GM23338 (cell line): ENCODE data around the gene LSM3. TPM values are rescaled to one million over a fixed set of nuclear protein-coding genes. Genes with fewer than 3 reads are reported as not detected.

Source experiments
- ATAC-seq: fragments of 200-7000 bp; cut with Tn5 transposase; 3 replicates; pipeline ENCODE4 v1.9.1; 2020
- DNase-seq: peaks from one replicate; pipeline ENCODE4 v3.0.0-alpha.2; 2015; ENCODE audit warnings: low spot score
- H2AFZ ChIP-seq: fragments of 200-600 bp; sonication (generic); 2 replicates; pipeline ENCODE4 v1.8.0; 2016; ENCODE audit warnings: antibody characterized with exemption, mild to moderate bottlenecking, moderate library complexity
- H3F3A ChIP-seq: fragments of 200-600 bp; sonication (generic); replicated peaks from 2 replicates; pipeline ENCODE4 v1.8.0; 2017; ENCODE audit warnings: antibody characterized with exemption, mixed run types, low read depth
- H3K27ac ChIP-seq: fragments of 200-600 bp; sonication (generic); 2 replicates; pipeline ENCODE4 v1.6.1; 2016; ENCODE audit warnings: low read depth
- H3K27me3 ChIP-seq: fragments of 200-600 bp; sonication (generic); 2 replicates; pipeline ENCODE4 v1.8.0; 2016; ENCODE audit warnings: mild to moderate bottlenecking, mixed run types, moderate library complexity; ENCODE audit not compliant: insufficient read depth
- H3K36me3 ChIP-seq: fragments of 200-600 bp; sonication (generic); 2 replicates; pipeline ENCODE4 v1.8.0; 2016; ENCODE audit warnings: mild to moderate bottlenecking; ENCODE audit not compliant: insufficient read depth
- H3K4me1 ChIP-seq: fragments of 200-600 bp; sonication (generic); 2 replicates; pipeline ENCODE4 v1.8.0; 2016; ENCODE audit warnings: mild to moderate bottlenecking, moderate library complexity; ENCODE audit not compliant: insufficient read depth
- H3K4me2 ChIP-seq: fragments of 200-600 bp; sonication (generic); 2 replicates; pipeline ENCODE4 v1.7.1; 2017; ENCODE audit warnings: mixed run types
- H3K4me3 ChIP-seq: fragments of 200-600 bp; sonication (generic); 2 replicates; pipeline ENCODE4 v1.6.1; 2016; ENCODE audit warnings: mixed run types
- H3K79me2 ChIP-seq: fragments of 200-600 bp; sonication (generic); replicated peaks from 2 replicates; pipeline ENCODE4 v1.8.0; 2017; ENCODE audit warnings: mild to moderate bottlenecking; ENCODE audit not compliant: insufficient read depth
- H3K9me2 ChIP-seq: fragments of 200-600 bp; sonication (generic); 2 replicates; pipeline ENCODE4 v1.8.0; 2017; ENCODE audit not compliant: insufficient read depth
- H4K20me1 ChIP-seq: fragments of 200-600 bp; sonication (generic); replicated peaks from 2 replicates; pipeline ENCODE4 v1.8.0; 2017; ENCODE audit warnings: mild to moderate bottlenecking; ENCODE audit not compliant: insufficient read depth
- H3K27ac Mint-ChIP-seq: 2 replicates; pipeline ENCODE4 v1.8.0; 2020; ENCODE audit warnings: inconsistent platforms, mild to moderate bottlenecking, moderate library complexity, mixed read lengths
- H3K27me3 Mint-ChIP-seq: 3 replicates; pipeline ENCODE4 v1.8.0; 2022; ENCODE audit warnings: low read depth, mild to moderate bottlenecking, moderate library complexity, mixed read lengths, inconsistent platforms; ENCODE audit not compliant: insufficient read depth, poor library complexity
- H3K36me3 Mint-ChIP-seq: 3 replicates; pipeline ENCODE4 v1.8.0; 2021; ENCODE audit warnings: low read depth, mild to moderate bottlenecking, inconsistent platforms, moderate library complexity, mixed read lengths
- H3K4me1 Mint-ChIP-seq: 3 replicates; pipeline ENCODE4 v1.8.0; 2020; ENCODE audit warnings: mild to moderate bottlenecking, inconsistent platforms, mixed read lengths
- H3K4me3 Mint-ChIP-seq: 3 replicates; pipeline ENCODE4 v1.8.0; 2021; ENCODE audit warnings: moderate library complexity, mild to moderate bottlenecking, inconsistent platforms, mixed read lengths
- H3K9me3 Mint-ChIP-seq: 3 replicates; pipeline ENCODE4 v1.8.0; 2020; ENCODE audit warnings: moderate library complexity, mild to moderate bottlenecking, inconsistent platforms, mixed read lengths
- CTCF ChIP-seq, 2 experiments: fragments of 200-600 bp in 1 of 2; sonication (generic) in 1 of 2; conservative IDR thresholded peaks; 2 replicates each; pipeline versions ENCODE4 v1.5.1 to v1.6.1; 2016 to 2017; ENCODE audit warnings: antibody characterized with exemption in 2 of 2, low read depth in 2 of 2, mild to moderate bottlenecking in 2 of 2, moderate library complexity in 1 of 2
- ETS1 ChIP-seq: IDR thresholded peaks from 2 replicates; pipeline ENCODE4 v1.6.1; 2016; ENCODE audit warnings: antibody characterized with exemption
- EZH2 ChIP-seq: fragments of 200-600 bp; sonication (generic); IDR thresholded peaks from one replicate; pipeline ENCODE4 v1.8.0; 2017; ENCODE audit warnings: antibody characterized with exemption, mild to moderate bottlenecking, low read depth; ENCODE audit not compliant: unreplicated experiment
- EZH2phosphoT487 ChIP-seq: fragments of 200-600 bp; sonication (generic); IDR thresholded peaks from one replicate; pipeline ENCODE4 v1.8.1; 2018; ENCODE audit warnings: antibody characterized with exemption; ENCODE audit not compliant: unreplicated experiment
- JUNB ChIP-seq: IDR thresholded peaks from one replicate; pipeline ENCODE4 v1.6.1; 2016; ENCODE audit warnings: antibody characterized with exemption; ENCODE audit not compliant: unreplicated experiment
- NANOG ChIP-seq: IDR thresholded peaks from 2 replicates; pipeline ENCODE4 v1.6.1; 2016; ENCODE audit warnings: antibody characterized with exemption, borderline replicate concordance
- POLR2AphosphoS5 ChIP-seq: IDR thresholded peaks from 2 replicates; pipeline ENCODE4 v1.6.1; 2016; ENCODE audit warnings: antibody characterized with exemption, low read depth
- REST ChIP-seq: IDR thresholded peaks from one replicate; pipeline ENCODE4 v1.6.1; 2018; ENCODE audit warnings: antibody characterized with exemption; ENCODE audit not compliant: unreplicated experiment
- STAT1 ChIP-seq: IDR thresholded peaks from one replicate; pipeline ENCODE4 v1.6.1; 2016; ENCODE audit warnings: antibody characterized with exemption; ENCODE audit not compliant: unreplicated experiment
- ZNF331 ChIP-seq: fragments of 250-450 bp; sonication (Bioruptor Pico); IDR thresholded peaks from 2 replicates; pipeline ENCODE4 v1.5.0; 2020; ENCODE audit warnings: low read depth, mild to moderate bottlenecking, moderate library complexity
- polyA plus RNA-seq: library from polyadenylated mRNA; unstranded; fragments of >200 nt; fragmentation: Nextera tagmentation; extraction: Ambion mirVana; gene quantifications from 2 replicates; pipeline ENCODE4 v1.2.1, GENCODE V29; 2016
- total RNA-seq: library from RNA; depleted of rRNA; stranded (reverse); fragments of >200 nt; shearing (Covaris generic); gene quantifications from 2 replicates; pipeline ENCODE4 v1.2.3, GENCODE V29; 2014

Gene LSM3
- total and polyA plus RNA-seq, 2 experiments from 2014 or later, result 20.1 to 71.5 TPM

- H3K27me3 Mint-ChIP-seq, result peaks cover 2% of the 10 kb centered on the region
- ATAC-seq, result no peak
Observed at GRCh38 chr3:14238356-14238755, 59.7 kb downstream of the LSM3 start.

GRCh38 chr3:14238930-14239329, 60.3 kb downstream of the LSM3 start:
- ATAC-seq, result no peak
- H3K27me3 Mint-ChIP-seq, result peaks cover 2% of the 10 kb centered on the region
- no peaks in the 10 kb centered on the region for H3K79me2 ChIP-seq
- no peak overlapping the region for H2AFZ ChIP-seq
- H3K36me3 Mint-ChIP-seq, result no peaks in the 10 kb centered on the region
- DNase-seq, result no peak
- H3K27ac ChIP-seq, result no peak overlapping the region
- peaks cover 5% of the 10 kb centered on the region; the same call in 2 of the 3 replicates for H3K9me3 Mint-ChIP-seq
- H3K4me1 Mint-ChIP-seq, result no peaks in the 10 kb centered on the region
- no peaks in the 10 kb centered on the region for H3K27me3 ChIP-seq
- H3K4me1 ChIP-seq, result no peaks in the 10 kb centered on the region
- 0 out of 2 replicates have a peak, but pooled peaks cover 3% of the 10 kb centered on the region for H3K9me2 ChIP-seq
- H3K4me2 ChIP-seq, result no peak overlapping the region
- no peak overlapping the region for H3K27ac Mint-ChIP-seq
- no peaks in the 10 kb centered on the region for H3K36me3 ChIP-seq
- no peaks in the 10 kb centered on the region for H4K20me1 ChIP-seq
- no peak overlapping the region for H3K4me3 Mint-ChIP-seq
- H3K4me3 ChIP-seq, result no peak overlapping the region
- no peaks in the 10 kb centered on the region for H3F3A ChIP-seq
- TF ChIP-seq EZH2phosphoT487, result no peak
- TF ChIP-seq EZH2, result no peak
- TF ChIP-seq ZNF331 (CRISPR knock-in tag), result no peak
- TF ChIP-seq CTCF (conservative IDR thresholded peaks at IDR 0.05; ENCODE audit: low read depth in 2 of 2), result no peak
- no peak for TF ChIP-seq JUNB
- no peak for TF ChIP-seq STAT1
- no peak for TF ChIP-seq ETS1
- TF ChIP-seq REST, result no peak

More at GRCh38 chr3:14238356-14238755, 59.7 kb downstream of the LSM3 start:
- Histone ChIP-seq H3K9me2 (0 out of 2 replicates have a peak, but pooled peaks cover 3% of the 10 kb centered on the region), H3F3A (no peaks in the 10 kb centered on the region), H3K4me1 (no peaks in the 10 kb centered on the region), H3K36me3 (no peaks in the 10 kb centered on the region), H3K4me2 (no peak overlapping the region), H3K4me3 (no peak overlapping the region), H2AFZ (no peak overlapping the region), H3K27ac (no peak overlapping the region), H4K20me1 (no peaks in the 10 kb centered on the region), H3K27me3 (no peaks in the 10 kb centered on the region), H3K79me2 (no peaks in the 10 kb centered on the region)
- no peaks in the 10 kb centered on the region for H3K4me1 Mint-ChIP-seq
- no peak overlapping the region for H3K4me3 Mint-ChIP-seq
- TF ChIP-seq JUNB (no peak), STAT1 (no peak), NANOG (no peak), POLR2AphosphoS5 (no peak)
- H3K9me3 Mint-ChIP-seq, result peaks cover 10% of the 10 kb centered on the region
- DNase-seq, result no peak
- no peak overlapping the region for H3K27ac Mint-ChIP-seq
- peaks cover 3% of the 10 kb centered on the region; the same call in 2 of the 3 replicates for H3K36me3 Mint-ChIP-seq
